HG02610 (cell line): ENCODE measurements around the gene KCNQ1.

ENCODE experiments used
- ATAC-seq: cut with Tn5 transposase; IDR thresholded peaks from one replicate; pipeline ENCODE4 v1.9.1; 2021; ENCODE audit warnings: mild to moderate bottlenecking, moderate library complexity; ENCODE audit not compliant: unreplicated experiment

The KCNQ1 gene

DNA sequence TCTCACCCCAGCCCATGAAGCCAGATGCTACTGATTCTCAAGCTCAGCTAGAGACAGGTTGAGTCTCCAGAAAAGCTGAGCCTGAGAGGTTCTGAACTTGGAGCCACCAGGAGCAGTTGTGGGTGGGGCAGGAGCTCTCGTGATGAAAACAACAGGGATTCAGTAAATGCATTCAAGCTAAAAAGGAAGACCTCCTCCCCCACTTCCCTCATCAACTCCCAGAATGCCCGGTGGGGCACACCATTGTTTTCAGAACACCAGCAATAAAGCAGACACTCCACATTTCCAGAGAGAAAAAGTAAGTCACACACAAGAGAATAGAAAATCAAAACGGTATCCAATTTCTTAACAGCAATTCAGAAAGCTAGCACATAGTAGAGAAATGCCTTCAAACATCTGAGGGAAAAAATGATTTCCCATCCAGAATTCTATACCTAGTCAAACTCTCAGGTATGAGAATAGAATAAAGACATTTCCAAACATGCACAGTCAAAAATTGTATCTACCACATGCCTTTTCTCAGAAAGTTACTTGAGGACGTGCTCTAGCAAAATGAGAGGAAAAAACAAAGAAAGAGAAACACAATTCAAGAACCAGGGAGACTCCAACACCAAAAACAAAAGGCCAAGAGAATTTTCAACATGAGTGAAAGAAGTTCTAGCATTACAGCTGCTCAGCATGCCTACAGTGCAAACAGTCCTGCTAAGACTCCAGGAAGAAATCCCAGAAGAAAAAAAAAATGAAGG is 383.9 kb downstream of the KCNQ1 start:
- ATAC-seq: no peak

DNA sequence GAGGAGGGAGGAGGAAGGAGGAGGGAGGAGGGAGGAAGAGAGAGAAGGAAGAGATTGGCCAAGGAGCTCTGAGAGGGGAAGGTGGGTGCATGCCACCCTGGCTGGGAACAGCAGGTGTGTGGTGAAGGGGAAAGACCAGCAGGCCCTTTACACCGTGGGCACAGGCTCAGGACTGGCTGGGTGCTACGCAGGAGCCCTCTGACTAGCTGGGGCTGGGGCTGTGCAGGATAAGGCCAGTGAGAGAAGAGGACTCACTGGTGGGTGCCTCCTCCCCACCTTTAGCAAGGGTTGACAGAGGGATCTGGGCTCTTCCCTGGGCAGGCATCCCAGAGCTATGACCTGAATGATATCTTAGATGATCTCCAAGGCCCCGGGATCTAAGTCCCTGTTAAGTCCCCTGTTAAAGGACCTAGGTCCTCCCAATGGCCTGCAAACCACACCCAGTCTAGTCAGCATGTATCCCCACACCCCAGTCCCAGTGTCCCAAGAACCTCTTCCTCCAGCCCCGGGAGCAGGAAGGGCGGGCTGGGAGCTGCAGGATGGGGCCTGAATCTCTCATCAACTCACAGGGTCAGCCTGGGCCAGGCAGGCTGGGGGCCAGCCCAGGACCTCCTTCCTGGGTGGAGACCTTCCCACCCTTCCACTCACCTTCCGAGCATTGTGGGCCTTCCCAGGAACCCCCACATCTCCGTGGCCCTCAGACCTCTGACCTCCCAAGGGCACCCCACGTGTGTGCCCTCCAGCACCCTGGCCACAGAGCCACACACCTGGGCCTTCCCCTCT is 385.4 kb downstream of the KCNQ1 start:
- ATAC-seq: no peak

DNA sequence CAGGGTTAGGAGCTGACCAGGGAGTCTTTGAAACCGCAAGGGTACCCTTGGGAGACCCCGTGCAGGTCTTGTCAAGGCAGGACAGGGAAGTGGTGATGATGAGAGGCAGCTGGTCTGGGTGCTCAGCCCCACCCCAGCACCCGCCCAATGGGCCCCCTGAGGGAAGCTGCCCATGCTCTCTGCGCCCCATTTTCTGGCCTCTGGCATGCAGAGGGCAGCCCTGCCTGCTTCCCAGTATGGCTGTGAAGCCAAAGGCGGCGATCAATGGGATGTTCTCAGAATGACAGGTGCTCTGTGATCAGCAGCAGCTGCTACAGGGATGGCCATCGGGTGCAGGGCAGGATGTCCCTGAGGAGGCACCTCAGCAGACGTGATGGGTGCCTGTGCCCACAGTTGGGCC is 386.1 kb downstream of the KCNQ1 start:
- ATAC-seq: no peak

DNA sequence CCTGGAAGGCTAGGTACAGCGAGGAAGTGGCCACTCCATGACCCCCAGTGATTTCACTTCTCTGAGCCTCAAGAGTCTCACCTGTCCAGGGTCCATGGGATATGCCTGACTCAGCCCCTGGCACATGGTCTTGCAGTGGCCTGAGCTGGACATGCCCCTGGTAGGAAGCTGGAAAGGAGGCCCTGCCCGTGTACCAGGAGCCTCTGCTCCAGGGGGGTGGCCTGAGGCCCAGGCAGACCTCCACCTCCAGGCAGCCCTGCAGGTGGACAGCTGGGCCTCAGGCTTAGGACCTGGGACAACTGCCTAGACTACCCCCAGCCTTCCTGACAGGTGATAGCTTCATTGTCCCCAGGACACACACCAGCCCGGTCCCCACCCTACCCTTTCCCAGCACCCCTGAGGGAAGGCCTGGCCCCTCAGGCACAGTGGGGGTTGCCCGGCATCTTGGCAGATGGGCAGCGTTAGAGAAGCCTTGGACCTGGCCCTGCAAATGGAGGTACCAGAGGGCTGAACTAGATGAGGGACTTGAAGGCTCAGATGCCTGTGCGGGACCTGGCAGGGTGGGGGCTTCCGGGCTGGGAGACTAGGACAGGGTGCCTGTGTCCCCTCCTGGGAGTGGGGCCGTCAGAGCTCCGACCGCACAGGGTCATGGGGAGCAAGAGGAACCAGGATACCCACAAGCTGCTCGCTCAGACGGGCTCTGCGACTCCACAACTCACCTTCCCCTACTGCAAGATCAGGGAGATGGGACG is 387.1 kb downstream of the KCNQ1 start:
- no peak for ATAC-seq

DNA sequence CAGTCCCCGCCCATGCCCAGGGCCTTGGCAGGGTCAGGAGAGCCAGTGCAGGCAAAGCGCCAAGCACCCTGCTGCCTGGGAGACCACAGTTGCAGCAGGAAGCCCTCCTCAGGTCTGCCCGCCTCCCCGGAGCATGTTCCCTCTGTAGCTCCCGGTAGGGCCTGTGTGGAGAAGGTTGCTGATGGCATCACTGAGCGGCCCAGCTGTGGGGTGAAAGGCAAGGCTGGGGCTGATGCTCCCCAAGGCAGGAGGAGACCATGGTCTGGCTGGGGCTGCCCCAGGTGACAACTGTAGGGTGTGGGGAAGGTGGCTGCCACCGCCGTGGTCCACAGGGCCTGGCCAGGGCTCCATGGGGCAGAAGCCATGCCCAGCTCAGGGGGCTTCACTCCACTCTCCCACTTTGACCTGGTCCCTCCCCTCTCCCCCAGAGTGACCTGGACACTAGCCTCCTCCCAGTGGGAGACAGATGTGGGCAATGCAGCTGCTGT is 387.8 kb downstream of the KCNQ1 start:
- no peak for ATAC-seq

DNA sequence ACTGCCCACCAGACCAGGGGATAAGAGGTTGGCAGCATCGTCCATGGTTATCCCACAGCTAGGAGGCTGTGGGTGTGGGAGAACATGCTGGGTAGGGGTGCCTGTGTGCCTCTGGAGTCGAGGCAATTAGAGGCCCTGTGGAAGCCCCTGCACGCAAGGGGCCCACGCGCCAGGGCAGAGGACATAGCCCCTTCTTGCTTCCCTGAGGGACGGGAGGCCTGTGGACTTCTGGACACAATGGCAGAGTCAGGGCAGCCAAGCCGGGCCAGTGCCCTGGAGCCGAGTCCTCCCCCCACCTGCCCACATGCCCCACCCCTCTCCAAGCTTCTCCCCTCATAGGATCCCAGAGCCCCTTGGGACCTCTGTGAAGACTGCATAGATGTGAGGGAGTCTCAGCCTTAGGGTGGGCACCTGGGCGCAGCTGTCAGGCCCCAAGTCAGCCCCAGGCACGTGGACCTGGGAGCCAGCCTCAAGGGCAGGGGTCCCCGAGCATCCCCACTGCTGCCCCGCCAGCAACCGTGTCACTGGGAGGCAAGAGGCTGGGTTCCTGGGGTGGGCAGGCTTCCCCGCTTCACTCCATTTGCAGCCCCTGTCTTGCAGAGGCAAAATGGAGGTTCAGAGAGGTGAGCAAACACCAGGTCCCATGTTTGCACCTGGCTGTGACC is 388.4 kb downstream of the KCNQ1 start:
- ATAC-seq: no peak

DNA sequence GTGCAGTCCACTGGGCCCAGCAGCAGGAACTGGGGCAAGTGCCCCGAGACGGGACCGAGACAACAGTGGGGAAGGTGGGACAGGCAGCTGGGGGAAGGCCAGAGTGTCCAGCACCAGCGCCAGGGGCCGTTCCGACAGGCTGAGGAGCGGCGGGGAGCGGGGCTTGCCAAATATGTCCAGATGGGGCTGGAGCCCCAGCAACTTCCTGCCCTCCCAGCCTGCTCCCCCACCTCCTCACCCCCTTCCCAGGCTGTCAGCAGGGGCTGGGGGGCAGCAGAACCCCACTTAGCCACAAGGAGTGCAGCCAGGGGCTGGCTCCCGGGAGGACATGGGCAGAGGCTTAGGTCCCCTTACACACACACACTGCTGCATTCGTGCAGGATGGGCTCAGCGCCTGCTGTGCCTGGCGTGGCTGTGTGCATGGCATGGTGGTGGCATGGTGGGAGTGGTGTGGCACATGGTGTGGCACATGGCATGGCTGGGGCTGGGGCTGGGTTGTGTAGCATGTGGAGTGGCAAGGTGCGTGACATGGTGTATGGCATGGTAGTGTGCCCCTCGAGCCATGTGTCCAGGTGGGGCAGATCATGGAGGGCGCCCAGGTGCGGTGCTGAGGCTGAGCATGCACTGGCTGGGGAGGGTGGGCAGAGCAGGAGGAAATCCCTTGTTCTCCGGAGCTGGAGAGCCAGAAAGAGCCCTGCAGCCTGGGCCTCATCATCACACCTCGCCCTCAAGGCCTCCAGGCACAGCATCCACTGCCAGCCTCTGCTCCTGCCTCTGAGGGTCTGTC is 389.1 kb downstream of the KCNQ1 start:
- no peak for ATAC-seq

DNA sequence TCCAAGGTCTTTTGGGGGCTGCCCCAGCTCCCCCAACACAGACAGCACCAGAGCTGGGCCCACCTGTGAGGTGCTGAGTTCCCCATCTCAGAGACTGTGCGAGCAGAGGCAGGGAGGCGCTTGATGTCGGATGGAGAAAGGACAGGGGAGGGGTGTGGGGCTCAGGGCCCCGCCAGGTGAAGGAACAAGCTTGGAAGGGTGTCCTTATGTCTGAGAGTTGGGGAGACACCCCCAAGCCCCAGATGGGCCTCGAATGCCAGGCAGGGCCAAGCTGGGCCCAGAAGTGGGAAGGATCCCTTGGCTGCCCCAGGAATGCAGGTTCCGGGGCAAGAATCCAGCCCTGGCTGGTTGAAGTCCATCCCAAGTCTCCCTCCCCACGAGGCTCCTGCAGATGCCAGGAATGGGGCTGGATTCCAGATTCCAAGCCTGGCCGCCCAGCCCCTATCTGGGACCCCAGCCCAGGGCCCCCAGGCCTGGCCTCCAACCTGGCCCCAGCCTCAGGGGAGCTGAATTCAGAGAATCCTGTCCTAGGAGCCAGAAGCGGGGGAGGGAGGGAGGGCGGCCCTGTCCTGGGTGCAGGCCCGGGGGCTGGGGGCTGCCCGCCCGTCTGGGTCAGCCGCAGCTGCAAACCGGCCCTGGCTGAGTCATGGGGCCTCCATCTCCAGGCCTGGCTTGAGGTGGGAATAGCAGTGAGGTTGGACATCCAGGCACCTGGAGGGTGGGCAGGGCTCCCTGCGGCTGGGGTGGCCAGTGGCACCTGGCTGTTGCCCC is 389.9 kb downstream of the KCNQ1 start:
- ATAC-seq: no peak

DNA sequence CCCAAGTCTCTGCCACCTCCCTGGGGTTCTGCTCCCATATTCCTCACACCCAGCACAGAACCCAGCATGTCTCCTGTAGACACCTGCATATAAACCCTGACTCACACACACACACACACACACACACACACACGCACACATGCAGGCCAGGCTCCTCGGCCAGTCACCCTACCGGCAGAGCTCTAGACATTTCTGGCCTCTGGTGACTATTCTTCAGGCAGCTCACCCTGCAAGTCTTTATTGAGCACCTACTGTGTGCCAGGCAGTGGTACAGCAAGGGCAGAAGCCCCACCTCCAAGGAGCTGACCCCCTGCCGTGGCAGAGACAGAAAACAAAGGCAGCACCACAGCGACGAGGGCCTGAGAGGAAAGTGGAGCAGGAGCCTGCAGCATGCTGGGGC is 390.5 kb downstream of the KCNQ1 start:
- no peak for ATAC-seq

DNA sequence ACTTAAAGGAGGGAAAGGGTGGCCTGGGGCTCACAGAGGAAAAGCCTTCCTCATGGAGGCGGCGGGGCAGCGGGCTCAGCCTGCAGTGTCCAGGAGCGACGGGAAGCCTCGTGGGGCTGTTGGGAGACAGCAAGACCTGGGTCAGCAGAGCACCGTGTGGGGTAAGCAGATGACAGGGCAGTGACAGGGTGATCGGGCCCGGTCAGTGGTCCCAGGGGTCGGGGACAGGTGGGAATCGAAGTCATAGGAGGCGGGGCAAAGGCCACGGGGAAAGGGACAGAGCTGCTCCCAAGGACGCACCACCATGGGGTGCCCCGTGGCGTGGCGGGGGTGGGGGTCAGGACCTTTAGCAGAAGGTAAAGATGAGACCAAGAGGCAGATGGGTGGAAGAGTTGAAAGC is 390.9 kb downstream of the KCNQ1 start:
- ATAC-seq: no peak

DNA sequence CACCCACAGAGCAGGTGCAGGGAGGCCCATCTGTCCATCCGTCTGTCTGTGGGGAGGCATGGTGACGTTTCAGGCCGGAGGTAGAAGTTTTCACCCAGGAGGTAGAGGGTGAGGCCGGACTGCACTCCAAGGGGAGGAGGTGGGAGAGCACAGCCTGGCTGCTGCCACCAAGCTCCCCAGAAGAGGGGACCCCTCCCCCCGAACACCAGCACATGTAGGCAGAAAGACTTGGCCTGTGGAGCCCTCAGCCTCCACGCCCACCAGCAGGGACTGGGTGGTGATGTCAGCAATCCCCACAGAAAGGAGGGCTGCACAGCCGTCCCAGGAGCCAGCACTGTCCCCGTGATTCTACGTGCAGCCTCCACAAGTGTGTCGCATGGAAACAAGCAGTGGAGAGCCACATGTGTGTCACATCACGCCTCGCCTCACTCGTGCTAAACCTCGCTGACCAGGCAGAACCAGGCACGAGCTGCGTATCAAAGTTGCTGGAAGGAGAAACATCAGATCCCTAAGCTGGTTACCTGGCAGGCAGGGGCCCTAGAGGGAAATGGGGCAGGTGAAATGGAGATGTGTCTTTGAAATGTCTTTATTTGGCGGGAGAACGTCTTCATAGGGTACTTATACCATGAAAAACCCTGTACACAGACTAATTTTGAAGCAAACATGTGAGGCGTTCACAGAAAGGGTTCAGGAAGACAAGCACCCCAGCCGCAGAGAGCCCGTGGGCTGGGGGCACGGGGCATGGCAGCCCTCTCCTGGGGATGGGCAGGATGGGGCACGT is 391.7 kb downstream of the KCNQ1 start:
- ATAC-seq: no peak

DNA sequence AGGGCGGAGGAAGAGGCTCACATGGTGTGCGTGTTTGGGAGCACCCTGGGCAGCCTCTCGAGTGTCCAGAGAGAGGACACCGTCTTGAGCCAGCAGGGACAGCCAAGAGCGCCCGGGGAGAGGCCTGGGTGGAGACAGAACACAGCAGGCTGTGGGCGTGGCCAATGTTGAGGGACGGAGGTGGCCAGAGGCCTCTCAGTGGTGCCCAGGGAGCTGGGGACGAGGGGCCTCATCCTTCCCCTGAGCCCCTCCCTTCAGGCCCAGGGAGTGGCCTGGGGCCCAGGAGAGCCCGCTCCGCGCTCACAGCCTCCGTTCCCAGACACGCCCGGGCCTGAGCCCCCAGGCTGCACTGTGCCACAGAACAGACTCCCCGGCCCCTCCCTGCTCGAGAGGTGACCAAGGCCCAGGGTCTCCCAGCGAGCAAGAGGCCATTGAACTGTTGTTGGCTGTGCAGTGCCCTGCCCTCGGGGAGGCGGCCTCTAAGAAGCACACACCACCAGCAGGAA is 392.3 kb downstream of the KCNQ1 start:
- no peak for ATAC-seq

DNA sequence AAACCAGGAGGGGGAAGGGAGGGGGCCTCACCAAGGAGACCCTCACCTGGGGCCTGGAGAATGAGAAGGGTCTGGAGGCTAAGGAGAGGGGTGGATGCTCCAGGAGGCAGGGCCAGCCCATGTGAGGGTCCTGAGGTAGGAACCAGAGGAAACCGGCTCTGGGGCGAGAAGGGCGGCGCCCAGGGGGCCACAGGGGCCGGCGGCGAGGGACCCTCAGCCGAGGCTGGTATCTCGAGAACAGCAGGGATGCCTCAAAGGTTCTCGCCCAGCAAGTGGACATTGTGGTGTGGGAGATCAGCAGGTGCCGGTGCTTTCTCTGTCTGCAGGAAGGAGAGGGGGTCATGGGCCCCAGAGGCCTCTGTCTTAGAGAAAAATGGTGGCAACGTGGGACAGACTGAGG is 392.8 kb downstream of the KCNQ1 start:
- no peak for ATAC-seq

DNA sequence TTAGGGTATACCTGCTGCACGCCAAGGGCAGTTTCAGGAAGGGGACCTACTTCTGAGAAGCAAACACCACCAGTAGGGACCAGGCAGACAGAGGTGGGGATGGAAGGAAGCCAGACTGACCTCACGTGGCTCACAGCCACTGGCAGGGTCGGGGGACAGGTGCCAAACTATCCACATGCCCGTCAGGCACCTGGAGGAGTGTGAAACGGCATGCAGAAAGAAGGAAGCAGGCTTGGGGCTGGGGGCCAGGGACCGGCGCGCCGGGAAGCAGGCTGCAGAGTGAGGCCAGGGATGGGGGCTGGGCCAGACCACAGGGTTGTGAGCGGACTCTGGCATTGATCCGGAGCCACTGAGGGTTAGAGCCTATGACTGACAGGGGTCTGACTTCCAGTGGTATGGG is 393.3 kb downstream of the KCNQ1 start:
- no peak for ATAC-seq

DNA sequence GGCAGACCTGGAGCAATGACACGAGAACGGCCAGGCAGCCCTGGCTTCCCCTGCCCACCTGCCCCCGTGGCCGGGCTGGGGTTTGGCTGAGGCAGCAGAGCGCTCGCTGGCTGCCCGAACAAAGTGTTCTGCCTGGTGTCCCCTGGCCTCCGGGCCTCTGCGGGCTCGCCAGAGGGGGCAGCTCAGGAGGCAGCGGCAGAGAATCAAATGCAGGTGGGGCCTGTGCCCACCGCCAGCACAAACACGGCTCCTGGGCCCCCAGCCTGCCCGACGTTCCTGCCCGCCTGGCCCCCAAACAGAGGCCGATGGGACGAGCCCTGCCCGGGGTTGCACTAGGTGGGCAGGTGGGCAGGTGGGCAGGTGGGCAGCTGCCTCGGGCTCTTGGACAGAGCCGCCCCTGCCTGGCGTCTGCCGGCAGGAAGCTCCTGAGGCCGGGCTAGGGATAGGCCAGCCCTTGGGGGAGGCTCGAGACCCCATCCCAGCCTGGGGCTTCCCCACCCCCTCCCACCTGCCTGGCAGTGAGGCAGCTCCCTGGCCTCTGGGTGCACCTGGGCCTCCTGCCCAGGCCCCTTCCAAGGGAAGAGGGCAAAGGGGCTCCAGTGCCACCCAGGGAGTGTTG is 394.0 kb downstream of the KCNQ1 start:
- ATAC-seq: no peak

DNA sequence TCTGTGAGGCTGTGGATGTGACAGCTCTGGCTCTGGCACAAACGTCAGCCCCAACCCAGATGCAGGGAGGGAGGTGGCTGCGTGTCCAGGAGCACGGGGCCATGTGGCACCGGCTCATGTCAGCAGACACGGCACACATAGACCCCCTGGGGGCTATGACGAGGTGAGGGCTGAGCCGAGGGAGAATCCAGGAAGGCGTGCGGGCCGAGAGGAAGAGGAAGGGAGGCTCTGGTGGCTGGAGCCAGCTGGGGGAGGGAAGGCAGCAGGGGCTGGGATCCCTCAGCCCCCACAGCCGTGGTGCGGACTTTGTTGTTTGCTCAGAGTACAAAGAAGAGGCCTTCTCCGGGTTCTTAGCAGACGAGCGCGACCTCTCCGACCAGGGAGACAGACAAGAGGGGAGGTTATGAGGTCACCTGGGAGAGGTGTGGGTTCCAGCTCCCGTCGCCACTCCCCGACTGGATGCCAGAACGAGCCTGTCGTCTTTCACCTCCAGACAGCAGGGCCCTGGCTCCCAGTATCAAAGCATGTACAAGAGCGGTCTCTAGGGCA is 394.7 kb downstream of the KCNQ1 start:
- no peak for ATAC-seq

DNA sequence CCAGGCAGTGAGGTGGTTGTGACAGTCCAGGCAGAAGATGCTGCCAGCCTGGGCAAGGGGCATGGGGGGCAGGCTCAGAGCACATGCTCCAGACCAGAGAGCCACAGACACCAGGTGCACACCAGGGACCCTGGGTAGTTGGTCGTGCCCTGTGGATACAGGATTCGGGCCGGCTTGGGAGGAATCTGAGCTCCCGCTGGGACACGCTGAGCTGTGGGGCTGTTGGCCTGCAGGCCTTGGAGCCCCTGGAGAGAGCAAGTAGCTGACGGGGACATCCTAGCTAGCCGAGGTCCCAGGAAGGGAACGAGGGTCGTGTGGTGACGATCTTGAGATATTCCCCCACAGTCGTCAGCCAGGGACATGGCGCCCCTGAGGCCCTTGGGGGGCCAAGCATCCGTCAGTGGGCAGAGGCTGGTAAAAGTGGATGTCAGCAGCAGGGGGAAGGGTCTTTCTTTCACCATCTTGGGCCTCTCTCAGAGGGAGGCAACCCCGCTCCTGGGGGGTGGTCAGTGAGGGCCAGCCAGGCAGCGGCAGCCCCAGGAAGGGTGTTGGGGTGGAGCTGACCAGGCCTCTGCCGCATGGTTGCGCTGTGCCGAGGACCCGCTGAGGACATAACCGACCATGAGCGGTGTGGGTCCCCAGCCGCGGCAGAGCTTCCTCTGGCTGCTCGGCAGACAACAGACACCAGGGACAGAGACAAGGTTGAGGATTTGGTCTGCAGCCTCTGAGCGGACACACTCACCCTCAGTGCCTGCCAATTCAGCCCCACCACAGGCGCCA is 396.8 kb downstream of the KCNQ1 start:
- ATAC-seq: no peak
